Measurements from ENCODE around the gene NBPF1. TPM values are rescaled to one million over a fixed set of nuclear protein-coding genes. Genes with fewer than 3 reads are reported as not detected.
"Not testable (repeated sequence)": the region's sequence is repeated elsewhere in the genome, so short reads cannot be mapped to it uniquely, and the experiment has no call there.

The NBPF1 gene
- total RNA-seq = 10 to 100 TPM; 15.0 to 15.9 TPM
- polyA plus RNA-seq (2013, experiment 1 of 2) = 15.6 TPM
- polyA plus RNA-seq (2013, experiment 2 of 2) = 17.9 TPM
- total RNA-seq = 3.5 to 43.8 (median 9.8) reads per million in 172 experiments

DNA sequence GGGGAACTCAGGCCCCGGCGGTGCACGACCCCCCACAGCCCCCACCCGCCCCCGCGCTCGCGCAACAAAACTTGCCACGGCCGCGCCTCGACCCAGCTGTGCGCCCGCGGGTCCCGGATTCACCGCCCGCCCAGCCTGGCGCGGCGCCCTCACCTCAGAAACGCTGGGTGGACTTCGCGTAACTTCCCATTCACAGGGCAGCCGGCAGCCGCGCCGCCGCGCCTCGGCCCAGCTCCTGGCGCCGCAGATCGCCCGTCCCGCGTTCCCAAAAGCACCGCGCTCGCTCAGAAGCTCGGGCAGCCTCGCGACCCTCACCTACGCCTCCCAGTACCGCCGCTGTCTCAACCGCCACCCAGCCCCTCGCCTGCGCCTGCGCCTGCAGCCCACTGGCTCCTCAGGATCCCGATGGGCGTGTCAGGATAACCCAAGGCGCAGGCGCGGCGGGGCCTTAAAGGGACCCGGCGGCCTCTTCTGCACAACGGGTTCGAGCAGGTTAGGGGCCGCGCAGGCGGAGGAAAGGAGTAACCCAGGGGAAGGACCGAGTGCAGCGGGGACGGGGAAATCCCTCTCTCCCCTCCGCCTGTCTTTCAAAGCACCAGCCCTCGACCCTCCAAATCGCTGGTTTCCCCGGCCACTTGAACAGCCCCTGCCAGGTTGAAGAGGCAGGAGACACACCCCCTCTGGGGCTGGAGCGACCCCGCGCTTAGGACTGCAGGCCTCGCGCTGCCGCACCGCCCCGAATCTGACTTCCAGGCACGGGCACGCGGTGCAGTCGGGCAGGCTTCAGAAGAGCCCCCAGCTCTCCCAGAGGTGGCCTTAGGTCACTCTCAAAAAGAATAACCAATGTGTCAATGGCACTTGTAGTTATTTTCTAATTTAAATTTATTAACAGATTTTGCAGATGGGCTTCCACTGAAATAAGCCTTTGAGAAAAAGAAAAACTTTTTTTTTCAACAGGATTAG, at the start of gene NBPF1:
TSS of gene NBPF1 (minus strand) at position 380 of the 963 bp plus-strand sequence.
- H3K9me3 Mint-ChIP-seq = no peaks in the 10 kb centered on the region
- CTCF ChIA-PET = interaction anchor here (1.2 to 1.7 kb wide), 2 partner anchors 8 to 11 kb away, joined by 3 to 5 read pairs; no protein-coding TSS in a partner anchor
- Histone ChIP-seq H3K27me3 (ENCODE audit: control insufficient read depth in 1 of 2, insufficient read depth in 2 of 2, low read length in 2 of 2) (peaks cover 2 to 9% of the 10 kb centered on the region in 2 experiments), H3K27ac (ENCODE audit: low read depth in 1 of 2, low read length in 2 of 2) (peak within 1 kb of the TSS in 1 of 2 donors; percentile 11), H3K36me3 (ENCODE audit: insufficient read depth, low read length) (peaks cover 7% of the 10 kb centered on the region), H3K4me1 (ENCODE audit: insufficient read depth, low read length) (peaks cover 22% of the 10 kb centered on the region), H3K4me3 (ENCODE audit: low read length) (peak within 1 kb of the TSS; percentile 63), H3K9me3 (ENCODE audit: control insufficient read depth in 1 of 2, insufficient read depth in 1 of 2, low read length in 2 of 2) (no peaks in the 10 kb centered on the region)
- H3K4me3 Mint-ChIP-seq = no peak within 1 kb of the TSS
- POLR2A ChIA-PET = interaction anchor here (0.7 to 2.0 kb wide), 9 partner anchors 9 to 338 kb away, joined by 3 to 7 read pairs (median 4); no protein-coding TSS in a partner anchor
- no peak within 1 kb of the TSS for H3K27ac Mint-ChIP-seq
- H3K4me1 Mint-ChIP-seq (ENCODE audit: low read depth) = no peaks in the 10 kb centered on the region
- H3K36me3 Mint-ChIP-seq (ENCODE audit: low read depth) = no peaks in the 10 kb centered on the region
- no peaks in the 10 kb centered on the region for H3K27me3 Mint-ChIP-seq
- DNase-seq (peak; percentile 76 to 97 (median 87)), ATAC-seq (ENCODE audit: poor library complexity) (peak; percentile 94)
- intact Hi-C loops (cut with DNase I, micrococcal nuclease) = loop anchor here (2.0 to 10.0 kb wide), 5 partner anchors 119 to 406 kb away; partner anchors contain the start of genes CROCC (in 1 of the 2), NECAP2 (in 1 of the 2) and SZRD1 (in 1 of the 2)
- TF ChIP-seq CTCF (IDR thresholded peaks at IDR 0.05) = no peak

DNA sequence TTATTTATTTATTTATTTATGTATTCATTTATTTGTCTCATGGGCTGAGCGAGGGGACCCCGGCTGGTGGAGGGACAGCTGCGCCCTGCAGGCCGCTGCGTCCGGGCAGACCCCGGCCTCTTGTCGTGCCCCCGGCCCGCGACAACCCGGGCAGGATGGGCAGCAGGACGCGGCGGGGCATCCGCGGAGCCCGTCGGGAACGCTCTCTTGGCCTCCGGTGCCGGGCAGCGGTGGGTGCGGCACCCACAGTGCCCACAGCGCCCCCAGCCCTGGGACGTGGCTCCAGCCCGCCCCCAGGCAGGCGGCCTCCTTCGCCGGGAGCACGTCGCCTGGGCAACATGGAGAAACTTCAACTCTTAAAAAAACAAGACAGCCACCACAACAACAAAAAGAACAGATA, 44.9 kb upstream of the NBPF1 start:
- H3K9me3 ChIP-seq (ENCODE audit: control insufficient read depth in 1 of 2, insufficient read depth in 1 of 2, low read length in 2 of 2); H3K36me3 ChIP-seq (ENCODE audit: insufficient read depth, low read length); H3K4me1 Mint-ChIP-seq (ENCODE audit: low read depth); H3K27ac ChIP-seq (ENCODE audit: low read depth in 1 of 2, low read length in 2 of 2); H3K36me3 Mint-ChIP-seq (ENCODE audit: low read depth); DNase-seq; H3K27ac Mint-ChIP-seq; H3K4me3 Mint-ChIP-seq; CTCF ChIA-PET; H3K4me3 ChIP-seq (ENCODE audit: low read length); ATAC-seq (ENCODE audit: poor library complexity); intact Hi-C loops (cut with DNase I, micrococcal nuclease); H3K27me3 ChIP-seq (ENCODE audit: control insufficient read depth in 1 of 2, insufficient read depth in 2 of 2, low read length in 2 of 2); H3K9me3 Mint-ChIP-seq; POLR2A ChIA-PET; H3K4me1 ChIP-seq (ENCODE audit: insufficient read depth, low read length); H3K27me3 Mint-ChIP-seq: not testable (repeated sequence)

- intact Hi-C loops (cut with DNase I, micrococcal nuclease); POLR2A ChIA-PET; H3K4me1 Mint-ChIP-seq (ENCODE audit: low read depth); ATAC-seq (ENCODE audit: poor library complexity); H3K27ac ChIP-seq (ENCODE audit: low read depth in 1 of 2, low read length in 2 of 2); H3K36me3 Mint-ChIP-seq (ENCODE audit: low read depth); H3K4me3 Mint-ChIP-seq; H3K27ac Mint-ChIP-seq; DNase-seq; H3K27me3 Mint-ChIP-seq; H3K36me3 ChIP-seq (ENCODE audit: insufficient read depth, low read length); H3K4me3 ChIP-seq (ENCODE audit: low read length); H3K9me3 ChIP-seq (ENCODE audit: control insufficient read depth in 1 of 2, insufficient read depth in 1 of 2, low read length in 2 of 2); H3K4me1 ChIP-seq (ENCODE audit: insufficient read depth, low read length); CTCF ChIA-PET; H3K27me3 ChIP-seq (ENCODE audit: control insufficient read depth in 1 of 2, insufficient read depth in 2 of 2, low read length in 2 of 2); H3K9me3 Mint-ChIP-seq: not testable (repeated sequence)
These were observed 43.8 kb upstream of the NBPF1 start for GRCh38 chr1:16656981-16657683.

GRCh38 chr1:16656574-16656973, 43.2 kb upstream of the NBPF1 start:
- H3K36me3 ChIP-seq (ENCODE audit: insufficient read depth, low read length); POLR2A ChIA-PET; H3K4me1 Mint-ChIP-seq (ENCODE audit: low read depth); H3K27ac ChIP-seq (ENCODE audit: low read depth in 1 of 2, low read length in 2 of 2); H3K27ac Mint-ChIP-seq; H3K4me3 Mint-ChIP-seq; H3K9me3 ChIP-seq (ENCODE audit: control insufficient read depth in 1 of 2, insufficient read depth in 1 of 2, low read length in 2 of 2); H3K4me3 ChIP-seq (ENCODE audit: low read length); DNase-seq; intact Hi-C loops (cut with DNase I, micrococcal nuclease); H3K4me1 ChIP-seq (ENCODE audit: insufficient read depth, low read length); CTCF ChIA-PET; H3K27me3 Mint-ChIP-seq; H3K36me3 Mint-ChIP-seq (ENCODE audit: low read depth); H3K9me3 Mint-ChIP-seq; H3K27me3 ChIP-seq (ENCODE audit: control insufficient read depth in 1 of 2, insufficient read depth in 2 of 2, low read length in 2 of 2): not testable (repeated sequence)
- ATAC-seq (ENCODE audit: poor library complexity) = peak; percentile 43

GRCh38 chr1:16651560-16651959, 38.2 kb upstream of the NBPF1 start:
- H3K36me3 ChIP-seq (ENCODE audit: insufficient read depth, low read length); H3K4me3 ChIP-seq (ENCODE audit: low read length); H3K9me3 ChIP-seq (ENCODE audit: control insufficient read depth in 1 of 2, insufficient read depth in 1 of 2, low read length in 2 of 2); H3K4me3 Mint-ChIP-seq; H3K9me3 Mint-ChIP-seq; DNase-seq; H3K27ac ChIP-seq (ENCODE audit: low read depth in 1 of 2, low read length in 2 of 2); H3K4me1 ChIP-seq (ENCODE audit: insufficient read depth, low read length); ATAC-seq (ENCODE audit: poor library complexity); H3K27me3 ChIP-seq (ENCODE audit: control insufficient read depth in 1 of 2, insufficient read depth in 2 of 2, low read length in 2 of 2); H3K4me1 Mint-ChIP-seq (ENCODE audit: low read depth); intact Hi-C loops (cut with DNase I, micrococcal nuclease); CTCF ChIA-PET; H3K36me3 Mint-ChIP-seq (ENCODE audit: low read depth); H3K27me3 Mint-ChIP-seq; H3K27ac Mint-ChIP-seq; POLR2A ChIA-PET: not testable (repeated sequence)

- H3K4me1 Mint-ChIP-seq (ENCODE audit: low read depth); H3K9me3 Mint-ChIP-seq; H3K36me3 Mint-ChIP-seq (ENCODE audit: low read depth); H3K9me3 ChIP-seq (ENCODE audit: control insufficient read depth in 1 of 2, insufficient read depth in 1 of 2, low read length in 2 of 2); ATAC-seq (ENCODE audit: poor library complexity); H3K27me3 Mint-ChIP-seq; H3K27me3 ChIP-seq (ENCODE audit: control insufficient read depth in 1 of 2, insufficient read depth in 2 of 2, low read length in 2 of 2); H3K27ac ChIP-seq (ENCODE audit: low read depth in 1 of 2, low read length in 2 of 2); POLR2A ChIA-PET; H3K27ac Mint-ChIP-seq; H3K4me3 ChIP-seq (ENCODE audit: low read length); H3K36me3 ChIP-seq (ENCODE audit: insufficient read depth, low read length); H3K4me3 Mint-ChIP-seq; CTCF ChIA-PET: not testable (repeated sequence)
- H3K4me1 ChIP-seq (ENCODE audit: insufficient read depth, low read length) = peaks cover 17% of the 10 kb centered on the region
- peak in 2 of 14 experiments; percentile 0 to 1 for DNase-seq
- intact Hi-C loops (cut with DNase I, micrococcal nuclease) = loop anchor here in 1 of 2 experiments (10.0 kb wide), 1 partner anchor 675 kb away; the partner anchor contains the start of gene ZBTB17
These were observed 36.6 kb upstream of the NBPF1 start for GRCh38 chr1:16649960-16650359.
